Neural cell (in vitro differentiated cells): ENCODE results near the gene RAPGEFL1.

Experiments used
- CTCF ChIP-seq: fragments of 450-650 bp; IDR thresholded peaks from 2 replicates; pipeline ENCODE4 v1.5.1; 2014; ENCODE audit warnings: antibody characterized with exemption, mild to moderate bottlenecking, moderate library complexity; ENCODE audit not compliant: poor library complexity, severe bottlenecking
- EP300 ChIP-seq: fragments of 450-650 bp; conservative IDR thresholded peaks from 2 replicates; pipeline ENCODE4 v1.6.1; 2014; ENCODE audit warnings: antibody characterized with exemption, mild to moderate bottlenecking, moderate library complexity; ENCODE audit not compliant: poor library complexity, severe bottlenecking
- EZH2 ChIP-seq: fragments of 200-600, 300-800 bp; shearing (Covaris generic), sonication (generic); IDR thresholded peaks from 2 replicates; pipeline ENCODE4 v1.6.1; 2014; ENCODE audit warnings: antibody characterized with exemption, low read length, borderline replicate concordance, mild to moderate bottlenecking; ENCODE audit not compliant: insufficient read depth, poor library complexity, severe bottlenecking
- POLR2AphosphoS5 ChIP-seq: IDR thresholded peaks from 2 replicates; pipeline ENCODE4 v1.6.1; 2012

- TF ChIP-seq CTCF (no peak), EZH2 (no peak), EP300 (no peak), POLR2AphosphoS5 (no peak)
Measured at GRCh38 chr17:40145476-40145875, 31.8 kb upstream of the RAPGEFL1 start.
